ENCODE results near the gene PLTP.

The PLTP gene

GRCh38 chr20:45887346-45887715 lies 24.6 kb downstream of the PLTP start, which contains the start of gene SPATA25:
SPATA25 (minus strand) TSS chr20:45887622; CDS start chr20:45887590, 32 bp downstream.
- no peak for TF ChIP-seq USF1 (IDR thresholded peaks at IDR 0.05)
- no peak for TF ChIP-seq REST (IDR thresholded peaks at IDR 0.05; ENCODE audit: low read depth)
- TF ChIP-seq CREB1 (IDR thresholded peaks at IDR 0.05; ENCODE audit: low read depth): no peak
- TF ChIP-seq NFIC (IDR thresholded peaks at IDR 0.05): no peak
- no peak for TF ChIP-seq TEAD4 (IDR thresholded peaks at IDR 0.05)
- TF ChIP-seq EP300 (IDR thresholded peaks at IDR 0.05; ENCODE audit: borderline replicate concordance): no peak
- TF ChIP-seq, protein P1, sequence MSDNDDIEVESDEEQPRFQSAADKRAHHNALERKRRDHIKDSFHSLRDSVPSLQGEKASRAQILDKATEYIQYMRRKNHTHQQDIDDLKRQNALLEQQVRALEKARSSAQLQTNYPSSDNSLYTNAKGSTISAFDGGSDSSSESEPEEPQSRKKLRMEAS (IDR thresholded peaks at IDR 0.05): no peak

- TF ChIP-seq ZBTB7A (IDR thresholded peaks at IDR 0.05; ENCODE audit: low read depth): no peak
Observed at GRCh38 chr20:45886590-45887345, 25.2 kb downstream of the PLTP start.

DNA sequence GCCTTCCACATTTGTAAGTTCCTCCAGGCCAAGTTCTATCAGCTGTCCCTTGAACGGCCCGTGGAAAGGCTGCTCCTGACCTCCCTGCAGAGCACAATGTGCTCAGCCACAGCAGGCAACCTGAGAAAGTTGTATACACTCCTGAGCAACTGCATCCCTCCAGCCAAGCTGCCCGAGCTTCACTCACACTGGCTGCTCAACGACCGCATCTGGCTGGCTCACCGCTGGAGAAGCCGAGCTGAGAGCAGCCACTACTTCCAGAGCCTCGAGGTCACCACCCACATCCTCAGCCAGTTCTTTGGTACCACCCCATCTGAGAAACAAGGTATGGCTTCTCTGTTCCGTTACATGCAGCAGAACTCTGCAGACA lies 28.9 kb downstream of the PLTP start:
- TF ChIP-seq EGR1 (IDR thresholded peaks at IDR 0.05) (no peak), RAD21 (IDR thresholded peaks at IDR 0.05; ENCODE audit: low read depth) (no peak), REST (IDR thresholded peaks at IDR 0.05; ENCODE audit: low read depth) (no peak), YY1 (IDR thresholded peaks at IDR 0.05; ENCODE audit: low read depth) (no peak), NFIC (IDR thresholded peaks at IDR 0.05) (no peak), USF1 (IDR thresholded peaks at IDR 0.05) (no peak), EP300 (IDR thresholded peaks at IDR 0.05; ENCODE audit: borderline replicate concordance) (no peak), FOXM1 (IDR thresholded peaks at IDR 0.05; ENCODE audit: borderline replicate concordance, low read depth) (no peak), CREB1 (IDR thresholded peaks at IDR 0.05; ENCODE audit: low read depth) (no peak), ZBTB7A (IDR thresholded peaks at IDR 0.05; ENCODE audit: low read depth) (no peak), TEAD4 (IDR thresholded peaks at IDR 0.05) (no peak), CEBPB (IDR thresholded peaks at IDR 0.05) (no peak), TCF12 (IDR thresholded peaks at IDR 0.05; ENCODE audit: low read depth) (no peak), TAF1 (IDR thresholded peaks at IDR 0.05; ENCODE audit: low read depth) (no peak)
- TF ChIP-seq, protein P1 (IDR thresholded peaks at IDR 0.05): no peak

DNA sequence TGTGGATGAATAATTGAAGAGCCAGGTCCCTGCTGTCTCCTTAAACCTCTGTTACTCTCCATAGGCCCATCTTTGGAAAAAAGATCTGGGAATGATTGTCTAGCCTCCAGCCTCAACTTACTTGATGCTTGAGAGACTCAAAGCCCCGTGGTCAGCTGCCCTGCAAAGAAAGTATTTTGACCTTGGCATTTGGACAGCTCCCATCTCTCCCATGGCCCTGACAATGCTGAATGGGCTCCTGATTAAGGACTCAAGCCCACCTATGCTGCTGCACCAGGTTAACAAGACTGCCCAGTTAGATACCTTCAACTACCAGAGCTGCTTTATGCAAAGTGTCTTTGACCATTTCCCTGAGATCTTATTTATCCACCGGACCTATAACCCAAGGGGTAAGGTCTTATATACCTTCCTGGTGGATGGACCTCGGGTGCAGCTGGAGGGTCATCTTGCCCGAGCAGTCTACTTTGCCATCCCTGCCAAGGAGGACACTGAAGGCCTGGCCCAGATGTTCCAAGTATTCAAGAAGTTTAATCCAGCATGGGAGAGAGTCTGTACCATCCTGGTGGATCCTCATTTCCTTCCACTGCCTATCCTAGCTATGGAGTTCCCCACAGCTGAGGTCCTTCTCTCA lies 29.4 kb downstream of the PLTP start:
- TF ChIP-seq REST (IDR thresholded peaks at IDR 0.05; ENCODE audit: low read depth): peak; percentile 47; the same call in 1 of the 2 replicates
- no peak for TF ChIP-seq TCF12 (IDR thresholded peaks at IDR 0.05; ENCODE audit: low read depth)
- TF ChIP-seq NFIC (IDR thresholded peaks at IDR 0.05): no peak
- no peak for TF ChIP-seq YY1 (IDR thresholded peaks at IDR 0.05; ENCODE audit: low read depth)
